Stomach smooth muscle (tissue), 2 donors: ENCODE measurements around the gene TMEM250.

Experiments
- H3K27ac ChIP-seq: one replicate; pipeline ENCODE4 v1.7.0; 2013; ENCODE audit warnings: mild to moderate bottlenecking, low read length, inconsistent platforms
- H3K27me3 ChIP-seq, 2 donors: one replicate each; pipeline ENCODE4 v1.7.0; 2013; ENCODE audit warnings: low read length in 2 of 2; ENCODE audit not compliant: insufficient read depth in 2 of 2, control insufficient read depth in 1 of 2
- H3K36me3 ChIP-seq, 2 donors: one replicate each; pipeline ENCODE4 v1.7.0; 2013; ENCODE audit warnings: low read length in 2 of 2; ENCODE audit not compliant: control insufficient read depth in 2 of 2, insufficient read depth in 2 of 2
- H3K4me1 ChIP-seq: one replicate; pipeline ENCODE4 v1.7.0; 2013; ENCODE audit warnings: low read length; ENCODE audit not compliant: control insufficient read depth, insufficient read depth
- H3K4me3 ChIP-seq, 2 donors: one replicate each; pipeline ENCODE4 v1.7.0; 2013; ENCODE audit warnings: low read length in 2 of 2
- H3K9ac ChIP-seq, 2 donors: one replicate each; pipeline ENCODE4 v1.7.0; 2013; ENCODE audit warnings: low read length in 2 of 2, mild to moderate bottlenecking in 1 of 2
- H3K9me3 ChIP-seq, 2 donors: one replicate each; pipeline ENCODE4 v1.7.0; 2013; ENCODE audit warnings: low read length in 2 of 2; ENCODE audit not compliant: control insufficient read depth in 2 of 2
- donor health status: healthy.
- donor health status: Pancreatic carcinoma.

TMEM250 gene, protein sequence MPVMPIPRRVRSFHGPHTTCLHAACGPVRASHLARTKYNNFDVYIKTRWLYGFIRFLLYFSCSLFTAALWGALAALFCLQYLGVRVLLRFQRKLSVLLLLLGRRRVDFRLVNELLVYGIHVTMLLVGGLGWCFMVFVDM

GRCh38 chr9:136118320-136119060 is at the start of gene TMEM250:
Gene TMEM250 (minus strand): TSS chr9:136118875. CDS start chr9:136116900, 1,975 bp downstream.
- H3K36me3 ChIP-seq = peaks cover 4 to 6% of the 10 kb centered on the region in 2 donors
- H3K4me1 ChIP-seq = peaks cover 41% of the 10 kb centered on the region
- H3K9me3 ChIP-seq = no peaks in the 10 kb centered on the region
- H3K27ac ChIP-seq = peak within 1 kb of the TSS; percentile 77
- H3K9ac ChIP-seq = peak within 1 kb of the TSS; percentile 86
- H3K27me3 ChIP-seq = no peaks in the 10 kb centered on the region
- H3K4me3 ChIP-seq = peak within 1 kb of the TSS; percentile 63 to 77

DNA sequence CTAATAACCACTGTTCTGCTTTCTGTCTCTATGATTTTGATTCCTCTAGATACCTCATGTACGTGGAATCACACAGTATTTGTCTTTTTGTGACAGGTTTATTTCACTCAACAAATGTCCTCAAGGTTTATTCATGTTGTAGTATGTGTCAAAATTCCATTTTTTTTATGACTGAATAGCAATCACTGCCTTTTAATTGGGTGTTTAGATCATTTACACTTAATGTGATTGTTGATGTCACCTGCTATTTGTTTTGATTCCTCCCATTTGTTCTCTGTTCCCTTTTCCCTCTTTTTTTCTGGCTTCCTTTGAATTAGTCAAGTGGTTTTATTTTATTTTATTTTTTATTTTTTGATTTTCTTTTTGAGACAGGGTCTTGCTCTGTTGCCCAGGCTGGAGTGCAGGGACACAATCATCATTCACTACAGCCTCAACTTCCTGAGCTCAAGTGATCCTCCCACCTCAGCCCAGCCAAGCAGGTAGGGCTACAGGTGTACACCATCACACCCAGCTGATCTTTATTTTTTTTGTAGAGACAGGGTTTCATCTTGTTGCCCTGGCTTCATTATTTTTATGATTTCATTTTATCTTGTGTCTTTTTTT is 44.7 kb upstream of the TMEM250 start:
- no peaks in the 10 kb centered on the region for H3K36me3 ChIP-seq
- no peak overlapping the region for H3K4me3 ChIP-seq
- no peak overlapping the region for H3K9ac ChIP-seq
- H3K27ac ChIP-seq = no peak overlapping the region
- H3K27me3 ChIP-seq = peaks cover 3 to 4% of the 10 kb centered on the region in 2 donors
- no peaks in the 10 kb centered on the region for H3K9me3 ChIP-seq
- no peaks in the 10 kb centered on the region for H3K4me1 ChIP-seq

GRCh38 chr9:136160995-136161610 is 42.4 kb upstream of the TMEM250 start:
- no peak overlapping the region for H3K4me3 ChIP-seq
- no peaks in the 10 kb centered on the region for H3K36me3 ChIP-seq
- H3K27ac ChIP-seq = no peak overlapping the region
- no peaks in the 10 kb centered on the region for H3K4me1 ChIP-seq
- peaks cover 12 to 19% of the 10 kb centered on the region in 2 donors for H3K27me3 ChIP-seq
- no peak overlapping the region for H3K9ac ChIP-seq
- H3K9me3 ChIP-seq = no peaks in the 10 kb centered on the region

GRCh38 chr9:136160381-136160841 is 41.7 kb upstream of the TMEM250 start:
- no peak overlapping the region for H3K9ac ChIP-seq
- no peak overlapping the region for H3K27ac ChIP-seq
- no peak overlapping the region for H3K4me3 ChIP-seq
- H3K9me3 ChIP-seq = no peaks in the 10 kb centered on the region
- peaks cover 15 to 22% of the 10 kb centered on the region in 2 donors for H3K27me3 ChIP-seq
- H3K4me1 ChIP-seq = no peaks in the 10 kb centered on the region
- no peaks in the 10 kb centered on the region for H3K36me3 ChIP-seq

GRCh38 chr9:136159851-136160250 is 41.2 kb upstream of the TMEM250 start:
- Histone ChIP-seq H3K4me3 (no peak overlapping the region), H3K36me3 (no peaks in the 10 kb centered on the region), H3K27ac (no peak overlapping the region), H3K9me3 (no peaks in the 10 kb centered on the region), H3K9ac (no peak overlapping the region), H3K27me3 (peaks cover 17 to 26% of the 10 kb centered on the region in 2 donors), H3K4me1 (no peaks in the 10 kb centered on the region)

DNA sequence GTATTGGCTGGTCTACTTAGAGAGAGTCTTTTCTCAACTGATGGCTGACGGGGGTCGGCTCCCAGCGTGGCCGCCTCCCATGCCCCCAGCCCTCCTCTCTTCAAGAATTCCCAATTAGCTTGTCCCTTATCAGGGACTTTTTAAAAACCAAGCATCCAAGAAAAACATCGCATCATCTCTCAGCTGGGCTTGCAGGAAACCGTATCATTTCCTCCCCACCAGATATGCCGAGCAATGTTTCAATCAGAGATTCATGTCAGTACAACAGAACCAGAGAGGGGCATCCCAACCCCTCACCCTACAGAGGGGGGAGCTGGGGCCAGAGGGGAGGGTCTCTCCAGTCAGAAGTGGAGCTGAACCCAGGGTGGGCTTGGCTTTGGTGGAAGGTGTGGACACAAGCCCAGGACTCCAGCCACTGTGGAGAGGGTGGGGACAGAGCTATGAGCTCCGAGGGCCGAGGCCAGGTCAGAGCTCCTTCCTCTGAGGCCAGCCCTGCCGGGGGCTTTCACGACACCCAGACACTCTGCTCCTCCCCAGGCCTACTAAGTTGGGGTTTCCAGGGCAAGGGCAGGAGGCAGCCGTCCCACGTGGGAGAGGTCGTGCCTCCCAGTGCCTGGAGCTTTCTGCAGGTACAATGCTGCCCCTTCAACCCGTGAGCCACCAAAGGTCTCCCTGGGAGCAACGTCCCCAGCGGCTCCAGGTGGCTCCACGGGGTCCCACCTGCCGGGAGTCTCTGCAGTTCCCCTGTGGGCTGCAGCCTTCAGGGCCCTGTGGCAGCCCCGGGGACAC is 39.0 kb upstream of the TMEM250 start:
- Histone ChIP-seq H3K9ac (no peak overlapping the region), H3K9me3 (no peaks in the 10 kb centered on the region), H3K27ac (no peak overlapping the region), H3K36me3 (no peaks in the 10 kb centered on the region), H3K4me3 (no peak overlapping the region), H3K27me3 (peaks cover 19 to 25% of the 10 kb centered on the region in 2 donors), H3K4me1 (no peaks in the 10 kb centered on the region)

DNA sequence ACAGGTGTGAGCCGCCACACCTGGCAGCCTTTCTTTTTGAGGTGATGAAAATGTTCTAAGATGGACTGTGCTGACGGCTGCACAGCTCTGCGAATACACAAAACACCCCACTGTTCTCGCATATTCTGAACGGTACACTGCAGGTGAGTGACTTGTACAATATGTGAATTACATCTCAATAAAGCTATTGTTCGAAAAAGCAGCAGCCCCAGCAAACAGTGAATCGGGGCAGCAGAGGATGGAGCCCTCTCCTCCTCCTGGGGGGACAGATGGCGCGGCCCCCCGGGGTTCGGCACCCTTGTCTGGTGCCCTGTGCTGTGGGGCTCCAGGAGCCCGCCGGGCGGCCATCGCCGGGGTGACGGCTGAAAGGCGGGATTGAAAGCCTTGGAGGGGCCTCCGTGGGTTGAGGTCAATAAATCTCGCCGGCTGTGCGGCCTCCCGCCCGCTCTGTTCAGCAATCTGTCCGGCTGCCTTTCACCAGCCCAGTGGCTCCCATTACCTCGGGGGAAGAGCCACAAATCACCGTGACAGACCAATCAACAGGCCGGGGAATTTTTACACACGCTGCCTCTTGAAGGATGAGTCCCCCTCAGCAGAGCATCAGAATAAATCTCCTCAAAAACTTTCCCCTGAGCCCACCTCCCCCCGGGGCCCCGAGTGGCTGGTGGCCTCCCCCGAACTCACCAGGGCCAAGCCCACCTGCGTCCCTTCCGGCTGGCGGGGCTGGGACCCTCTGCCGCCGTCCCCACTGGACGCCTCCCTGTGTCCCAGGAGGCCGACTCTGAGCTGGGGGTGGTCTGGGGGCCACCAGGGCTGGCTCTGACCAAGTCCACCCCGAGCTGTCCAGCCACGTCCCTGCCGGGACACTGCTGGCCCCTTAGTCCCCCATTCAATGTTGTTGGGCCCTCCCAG is 37.8 kb upstream of the TMEM250 start:
- Histone ChIP-seq H3K4me1 (no peaks in the 10 kb centered on the region), H3K27ac (no peak overlapping the region), H3K9me3 (no peaks in the 10 kb centered on the region), H3K9ac (no peak overlapping the region), H3K27me3 (peaks cover 19 to 25% of the 10 kb centered on the region in 2 donors), H3K4me3 (no peak overlapping the region), H3K36me3 (no peaks in the 10 kb centered on the region)

DNA sequence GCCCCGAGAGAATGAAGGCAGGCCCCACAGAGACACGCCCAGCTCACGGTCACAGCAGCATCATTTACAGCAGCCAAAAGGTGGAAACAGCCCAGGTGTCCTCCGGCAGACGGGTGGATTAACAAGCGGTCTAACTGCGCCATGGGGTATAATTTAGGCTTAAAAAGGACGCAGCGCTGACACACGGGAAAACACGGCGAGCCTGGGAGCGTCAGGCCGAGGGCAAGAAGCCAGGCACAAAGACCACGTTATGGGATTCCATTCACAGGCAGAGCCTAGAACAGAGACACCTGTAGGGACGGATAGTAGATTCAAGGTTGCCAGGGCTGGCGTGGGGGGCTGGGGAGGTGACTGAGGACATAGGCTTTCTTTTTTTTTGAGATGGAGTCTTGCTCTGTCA is 36.9 kb upstream of the TMEM250 start:
- no peak overlapping the region for H3K27ac ChIP-seq

DNA sequence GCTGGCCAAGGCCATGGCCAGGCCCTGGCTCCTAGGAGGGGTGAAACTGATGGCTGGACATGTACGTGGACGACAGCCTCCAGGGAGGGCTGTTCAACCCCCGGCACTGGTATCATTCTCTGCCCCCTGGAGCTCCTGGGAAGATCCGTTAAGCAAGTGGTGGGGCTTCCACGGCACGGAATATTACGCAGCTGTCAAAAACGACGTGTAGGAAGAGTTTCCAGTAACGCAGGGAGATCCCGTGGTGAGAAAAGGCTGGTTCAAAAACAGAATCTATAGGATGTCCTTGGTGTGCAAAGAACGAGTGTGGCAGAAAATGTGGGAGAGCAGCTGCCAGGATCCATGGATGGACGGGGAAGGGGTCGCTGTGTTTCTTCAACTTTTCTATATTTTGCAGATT is 36.3 kb upstream of the TMEM250 start:
- Histone ChIP-seq H3K36me3 (no peaks in the 10 kb centered on the region), H3K4me3 (no peak overlapping the region), H3K27ac (no peak overlapping the region), H3K4me1 (no peaks in the 10 kb centered on the region), H3K9me3 (no peaks in the 10 kb centered on the region), H3K27me3 (peaks cover 19 to 25% of the 10 kb centered on the region in 2 donors), H3K9ac (no peak overlapping the region)

More for the DNA sequence above, 36.9 kb upstream of the TMEM250 start:
- peaks cover 19 to 25% of the 10 kb centered on the region in 2 donors for H3K27me3 ChIP-seq
- no peak overlapping the region for H3K4me3 ChIP-seq
- H3K9me3 ChIP-seq = no peaks in the 10 kb centered on the region
- H3K9ac ChIP-seq = no peak overlapping the region
- no peaks in the 10 kb centered on the region for H3K36me3 ChIP-seq
- H3K4me1 ChIP-seq = no peaks in the 10 kb centered on the region
